BJ (cell line): ENCODE measurements around the gene PRSS27. TPM values are rescaled to one million over a fixed set of nuclear protein-coding genes. Genes with fewer than 3 reads are reported as not detected.
"Not testable (repeated sequence)": the region's sequence is repeated elsewhere in the genome, so short reads cannot be mapped to it uniquely, and the experiment has no call there.

Source experiments
- CTCF ChIA-PET: fragments of 350-600 bp; formaldehyde crosslinking; extraction: SDS; loops from one replicate; lab custom pipeline; 2021; ENCODE audit warnings: antibody characterized with exemption, inconsistent platforms; lab: Yijun Ruan, JAX
- POLR2A ChIA-PET: fragments of 300-600 bp; sonication (Branson Sonifier 250); formaldehyde crosslinking; extraction: SDS; loops from one replicate; lab custom pipeline; 2021; ENCODE audit warnings: antibody characterized with exemption; lab: Charles Lee
- DNase-seq: peaks from one replicate; pipeline ENCODE4 v3.0.0-alpha.2; 2011; ENCODE audit warnings: low read depth
- H3K27me3 ChIP-seq: 2 replicates; pipeline ENCODE4 v1.6.0; 2011; ENCODE audit warnings: low read length; ENCODE audit not compliant: control insufficient read depth, insufficient read depth
- H3K36me3 ChIP-seq: 2 replicates; pipeline ENCODE4 v1.5.1; 2011; ENCODE audit warnings: low read length; ENCODE audit not compliant: control insufficient read depth, insufficient read depth
- H3K4me3 ChIP-seq: 2 replicates; pipeline ENCODE4 v1.5.1; 2011; ENCODE audit warnings: low read depth, mild to moderate bottlenecking, control low read depth, low read length
- polyA plus RNA-seq: library from polyadenylated mRNA; depleted of rRNA; stranded (reverse); fragments of >200 nt; gene quantifications from 2 replicates; pipeline ENCODE4 v1.2.3, GENCODE V29; 2011
- TF ChIP-seq, protein P1 (sequence below): IDR thresholded peaks from 2 replicates; pipeline ENCODE4 v1.5.1; 2011; ENCODE audit warnings: low read depth, mild to moderate bottlenecking, control low read depth, inconsistent platforms, low read length, moderate library complexity; ENCODE audit not compliant: insufficient read depth

Gene PRSS27
- polyA plus RNA-seq, 1 experiment: 0.97 TPM

DNA sequence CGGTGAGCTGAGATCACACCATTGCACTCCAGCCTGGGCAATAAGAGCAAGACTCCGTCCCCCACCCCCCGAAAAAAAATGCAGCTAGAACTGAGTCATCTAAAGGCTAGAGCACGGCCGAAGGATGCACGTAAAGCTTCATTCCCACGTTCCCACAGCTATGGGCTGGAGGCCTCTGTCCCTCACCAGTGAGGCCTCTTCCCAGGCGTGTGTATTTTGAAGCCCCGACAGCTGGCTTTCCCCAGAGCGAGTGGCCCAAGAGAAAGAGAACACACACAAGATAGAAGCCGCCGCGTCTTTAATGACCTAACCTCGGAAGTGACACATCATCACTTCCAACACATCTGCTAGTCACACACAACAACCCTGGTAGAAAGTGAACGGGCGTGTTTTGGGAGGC, 44.3 kb downstream of the PRSS27 start:
- ChIA-PET POLR2A (no interaction called here), CTCF (no interaction called here)
- no peak overlapping the region for H3K4me3 ChIP-seq
- TF ChIP-seq, protein P1, sequence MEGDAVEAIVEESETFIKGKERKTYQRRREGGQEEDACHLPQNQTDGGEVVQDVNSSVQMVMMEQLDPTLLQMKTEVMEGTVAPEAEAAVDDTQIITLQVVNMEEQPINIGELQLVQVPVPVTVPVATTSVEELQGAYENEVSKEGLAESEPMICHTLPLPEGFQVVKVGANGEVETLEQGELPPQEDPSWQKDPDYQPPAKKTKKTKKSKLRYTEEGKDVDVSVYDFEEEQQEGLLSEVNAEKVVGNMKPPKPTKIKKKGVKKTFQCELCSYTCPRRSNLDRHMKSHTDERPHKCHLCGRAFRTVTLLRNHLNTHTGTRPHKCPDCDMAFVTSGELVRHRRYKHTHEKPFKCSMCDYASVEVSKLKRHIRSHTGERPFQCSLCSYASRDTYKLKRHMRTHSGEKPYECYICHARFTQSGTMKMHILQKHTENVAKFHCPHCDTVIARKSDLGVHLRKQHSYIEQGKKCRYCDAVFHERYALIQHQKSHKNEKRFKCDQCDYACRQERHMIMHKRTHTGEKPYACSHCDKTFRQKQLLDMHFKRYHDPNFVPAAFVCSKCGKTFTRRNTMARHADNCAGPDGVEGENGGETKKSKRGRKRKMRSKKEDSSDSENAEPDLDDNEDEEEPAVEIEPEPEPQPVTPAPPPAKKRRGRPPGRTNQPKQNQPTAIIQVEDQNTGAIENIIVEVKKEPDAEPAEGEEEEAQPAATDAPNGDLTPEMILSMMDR: no peak
- no peak for DNase-seq
- H3K27me3 ChIP-seq: no peaks in the 10 kb centered on the region
- H3K36me3 ChIP-seq: no peaks in the 10 kb centered on the region

DNA sequence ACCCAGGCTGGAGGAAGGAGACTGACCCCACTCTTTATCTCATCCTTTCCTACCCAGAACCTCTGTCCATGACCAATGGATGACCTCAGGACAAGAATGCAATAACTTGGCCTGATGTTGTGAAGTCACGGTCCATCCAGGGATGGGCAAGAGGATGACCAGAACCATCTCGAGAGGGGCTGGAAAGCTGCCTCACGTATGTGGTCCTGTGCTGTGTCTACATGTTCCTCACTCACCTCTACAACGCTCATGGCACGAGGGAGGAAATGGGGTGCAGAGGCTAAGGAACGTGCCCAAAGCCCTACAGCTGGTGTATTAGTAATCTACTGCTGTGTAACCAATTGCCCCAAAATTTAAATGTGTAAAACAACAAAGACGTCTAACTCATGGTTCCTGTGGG, 45.0 kb downstream of the PRSS27 start:
- ChIA-PET CTCF (no interaction called here), POLR2A (no interaction called here)
- no peaks in the 10 kb centered on the region for H3K27me3 ChIP-seq
- TF ChIP-seq, protein P1: no peak
- DNase-seq: no peak
- H3K36me3 ChIP-seq: no peaks in the 10 kb centered on the region
- no peak overlapping the region for H3K4me3 ChIP-seq

DNA sequence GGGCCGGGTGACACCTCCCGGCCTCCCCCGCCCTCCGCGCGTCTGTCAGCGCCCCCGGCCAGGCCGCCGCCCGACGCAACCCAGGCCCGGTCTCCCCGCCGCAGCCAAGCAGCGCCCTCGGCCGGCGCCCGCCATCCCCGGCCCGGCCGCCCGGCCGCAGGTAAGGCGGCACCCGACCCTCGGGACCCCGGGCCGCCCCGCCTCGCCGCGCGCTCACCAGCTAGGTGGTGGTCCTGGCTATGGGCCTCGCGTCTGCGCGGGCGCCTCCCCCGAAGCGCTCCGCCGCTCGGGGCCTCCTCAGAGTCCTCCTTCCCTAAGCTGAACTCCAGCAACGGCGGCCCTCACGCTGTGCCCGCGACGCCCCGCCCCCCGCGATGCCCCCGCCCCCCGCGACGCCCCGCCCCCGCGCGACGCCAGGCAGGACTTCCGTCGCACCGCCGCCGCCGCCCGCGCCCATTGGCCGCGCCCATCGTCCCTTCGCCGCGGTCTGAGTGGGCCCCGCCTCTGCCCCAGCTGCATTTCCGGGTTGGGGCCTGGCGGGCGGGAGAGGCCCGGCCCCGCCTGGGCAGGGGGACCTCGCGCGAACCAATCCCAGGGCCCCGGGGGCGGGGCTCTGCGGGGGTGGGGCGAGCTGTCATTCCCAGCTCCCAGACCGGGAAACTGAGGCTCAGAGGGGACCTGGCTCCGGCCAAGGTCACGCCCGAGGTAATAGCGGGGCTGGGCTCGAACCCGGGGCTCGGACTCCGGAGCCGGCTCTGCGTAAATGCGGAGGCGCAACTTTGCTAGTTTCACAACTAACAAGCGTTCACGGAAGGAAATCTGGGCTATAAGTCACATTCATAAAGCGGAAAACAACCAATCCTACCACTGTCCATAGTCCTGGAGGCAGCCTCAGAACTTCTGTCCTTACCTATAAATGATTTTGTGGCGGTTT, 46.7 kb downstream of the PRSS27 start:
- CTCF ChIA-PET: interaction anchor here (0.7 kb wide), 1 partner anchor 166 kb away, joined by 3 read pairs; no protein-coding TSS in a partner anchor
- Histone ChIP-seq H3K4me3 (peak overlapping the region; percentile 54), H3K36me3 (no peaks in the 10 kb centered on the region), H3K27me3 (no peaks in the 10 kb centered on the region)
- TF ChIP-seq, protein P1: no peak
- peak; percentile 62 for DNase-seq
- POLR2A ChIA-PET: interaction anchor here (1.0 kb wide), 1 partner anchor 9 kb away, joined by 3 read pairs; the partner anchor contains the start of gene KCTD5

DNA sequence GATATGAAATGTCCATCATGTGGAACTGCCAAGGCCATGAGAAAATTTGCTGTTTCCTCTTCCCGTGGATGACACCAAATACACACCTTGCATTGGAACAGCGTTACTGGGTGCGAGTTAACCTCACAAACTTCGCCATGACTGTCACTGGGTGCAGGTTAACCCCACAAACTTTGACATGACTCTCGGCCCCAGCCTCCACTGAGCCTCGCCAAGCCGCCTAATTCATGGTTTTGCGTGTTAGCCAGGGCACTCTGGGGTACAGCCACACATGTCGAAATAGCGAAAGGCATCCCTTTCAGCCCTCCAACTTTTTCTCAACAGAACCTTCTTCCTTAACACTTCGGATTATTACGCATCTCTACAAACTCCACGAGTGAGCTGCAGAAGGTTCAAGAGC, 48.3 kb downstream of the PRSS27 start:
- ChIA-PET CTCF (interaction anchor here (0.7 kb wide), 1 partner anchor 10 kb away, joined by 3 read pairs; no protein-coding TSS in a partner anchor), POLR2A (no interaction called here)
- Histone ChIP-seq H3K27me3 (no peaks in the 10 kb centered on the region), H3K4me3 (no peak overlapping the region), H3K36me3 (no peaks in the 10 kb centered on the region)
- TF ChIP-seq, protein P1: no peak
- no peak for DNase-seq

DNA sequence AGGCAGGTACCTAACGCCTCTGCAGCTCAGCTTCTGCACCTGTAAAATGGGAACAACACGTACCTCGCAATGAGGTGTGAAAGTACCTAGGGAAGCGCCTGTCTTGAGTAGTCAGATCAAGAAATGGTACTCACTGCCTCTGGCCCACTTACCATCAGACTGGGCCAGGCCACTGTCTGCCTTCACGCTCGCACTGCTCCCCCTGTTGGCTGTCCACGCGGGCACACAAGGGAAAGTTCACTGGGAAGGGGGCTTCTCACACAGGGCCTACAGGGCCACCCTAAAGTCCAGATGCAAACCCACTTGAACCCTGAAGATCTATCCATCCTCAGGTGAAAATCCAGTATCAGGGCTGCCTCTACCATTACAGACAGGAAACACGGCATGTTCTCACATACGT, 48.8 kb downstream of the PRSS27 start:
- H3K4me3 ChIP-seq, H3K36me3 ChIP-seq, DNase-seq, POLR2A ChIA-PET, H3K27me3 ChIP-seq, CTCF ChIA-PET: not testable (repeated sequence)
- TF ChIP-seq, protein P1: peak; percentile 32
